Spleen (tissue), 7 donors: ENCODE measurements around the gene NECTIN1.

Source experiments
- CTCF ChIP-seq, 11 experiments: fragments of 200-600 bp in 7 of 11; fragments of 450-650 bp in 4 of 11; sonication (generic) in 4 of 11; IDR thresholded peaks in 8 of 11; conservative IDR thresholded peaks in 3 of 11; 1 replicate in 7 of 11; 2 replicates in 4 of 11; pipeline versions ENCODE4 v1.4.0 to v1.8.0; 2016 to 2021; ENCODE audit warnings: antibody characterized with exemption in 11 of 11, inconsistent platforms in 4 of 11, mild to moderate bottlenecking in 1 of 11
- POLR2AphosphoS5 ChIP-seq, 3 donors: sonication (generic); formaldehyde crosslinking; IDR thresholded peaks; one replicate each; pipeline ENCODE4 v1.5.1; 2017; ENCODE audit warnings: antibody characterized with exemption in 3 of 3
- donor health status: DM: no; HTN: no; CAD: no; lungs with moderate emphysema.
- donor health status: DM: no; HTN: no; CAD: no.
- donor health status: DM: no; HTN: no; CAD: no.

DNA sequence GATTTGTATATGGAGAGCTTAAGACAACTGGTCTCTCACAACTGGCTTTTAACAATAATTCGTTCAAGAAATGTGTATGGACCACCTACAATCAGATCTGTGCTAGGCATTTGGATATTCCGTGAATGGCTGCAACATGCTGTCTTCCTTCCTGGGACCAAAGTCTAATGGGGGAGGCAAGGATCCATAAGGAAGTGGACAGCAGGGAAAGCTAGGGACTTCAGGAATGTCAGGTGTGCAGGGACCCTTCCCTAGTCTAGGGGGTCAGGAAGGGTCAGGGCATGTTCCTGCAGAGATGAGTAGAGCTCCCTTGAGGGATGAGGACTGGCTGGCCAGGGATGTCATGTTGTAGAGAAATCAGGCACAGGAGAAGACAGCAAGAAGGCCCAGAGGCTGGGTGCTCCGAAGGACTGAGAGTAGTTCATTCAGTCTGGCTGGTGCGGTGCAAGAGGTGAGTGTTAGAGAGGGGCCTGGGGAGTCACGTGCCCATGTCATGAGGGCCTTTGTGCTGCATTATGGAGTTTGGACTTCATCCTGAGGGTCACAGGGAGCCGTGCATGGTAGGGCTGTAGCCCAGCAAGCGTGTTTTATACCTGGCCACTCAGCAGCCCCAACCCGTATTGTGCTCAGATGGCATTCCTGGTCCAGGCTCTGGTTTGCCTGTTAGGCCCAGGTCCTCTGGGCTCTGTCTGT lies 8.5 kb upstream of the NECTIN1 start:
- TF ChIP-seq CTCF (IDR thresholded peaks at IDR 0.05 in 8 of 11, conservative IDR thresholded peaks at IDR 0.05 in 3 of 11) = no peak
- no peak for TF ChIP-seq POLR2AphosphoS5 (IDR thresholded peaks at IDR 0.05)
